NCI-H2107 (cell line): ENCODE data around the gene LAPTM5.
"Not testable (repeated sequence)": the region's sequence is repeated elsewhere in the genome, so short reads cannot be mapped to it uniquely, and the experiment has no call there.

ENCODE experiments used
- DNase-seq: peaks from one replicate; lab custom pipeline; 2025; lab: John Stamatoyannopoulos, UW

LAPTM5 gene

DNA sequence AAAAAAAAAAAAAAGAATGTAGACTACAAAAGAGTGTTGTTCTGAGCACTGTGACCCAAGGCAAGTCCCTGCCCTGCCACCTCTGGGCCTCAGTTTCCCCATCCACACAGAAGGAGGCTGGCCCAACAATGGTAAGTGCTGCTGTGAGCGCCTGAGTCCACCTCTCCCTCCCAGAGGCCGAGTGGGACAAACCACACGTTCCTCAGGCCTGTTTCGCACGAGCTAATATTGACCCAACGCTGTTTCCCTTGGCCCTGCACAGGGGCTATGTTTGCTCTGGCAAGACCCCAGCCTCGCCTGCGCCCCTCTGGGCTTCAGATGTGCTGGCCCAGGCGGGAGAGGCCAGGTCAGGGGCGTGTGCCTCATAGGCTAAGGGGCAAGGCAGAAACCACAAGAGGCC is 12.6 kb upstream of the LAPTM5 start:
- no peak for DNase-seq

DNA sequence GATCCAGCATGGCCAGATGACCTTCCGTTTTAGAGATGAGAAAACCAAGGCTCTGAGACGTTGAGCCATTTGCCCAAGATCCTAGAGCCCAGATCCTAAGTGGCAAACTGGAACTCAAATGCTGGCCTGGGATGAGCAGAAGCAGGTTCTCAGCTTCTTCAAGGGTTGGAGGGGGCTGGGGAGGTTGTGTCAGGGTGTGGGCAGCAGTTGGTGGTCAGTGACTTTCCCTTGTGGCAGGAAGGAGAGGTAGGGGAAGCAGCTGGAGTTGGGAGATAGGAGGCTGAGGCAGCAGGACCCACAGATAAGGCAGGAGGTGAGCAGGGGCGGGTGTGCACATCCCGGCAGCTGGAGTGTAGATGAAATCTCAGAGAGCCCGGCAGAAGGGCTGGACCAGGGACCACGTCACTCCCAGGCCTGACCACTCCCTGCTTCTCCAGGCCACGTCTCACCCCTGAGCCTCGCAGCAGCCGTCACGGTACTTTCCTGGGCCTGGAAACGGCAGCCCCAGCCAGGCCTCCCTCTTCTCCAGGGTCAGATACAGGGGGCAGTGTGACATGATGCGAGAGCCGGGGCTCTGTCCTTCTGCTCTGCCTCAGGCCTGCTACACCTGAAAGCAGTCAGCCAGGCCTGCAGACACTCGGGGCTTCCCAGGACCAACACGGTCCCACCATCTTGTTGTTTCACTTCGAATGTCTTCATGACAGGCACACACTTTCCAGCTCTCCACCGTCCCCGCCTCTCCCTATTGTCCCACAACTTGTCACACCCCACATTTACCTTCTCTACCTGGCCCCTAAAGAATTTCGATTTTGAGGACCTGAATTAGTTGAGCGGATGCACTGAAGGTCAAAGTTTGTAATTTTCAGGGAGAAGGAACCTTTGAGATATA is 11.5 kb upstream of the LAPTM5 start:
- DNase-seq = no peak

DNA sequence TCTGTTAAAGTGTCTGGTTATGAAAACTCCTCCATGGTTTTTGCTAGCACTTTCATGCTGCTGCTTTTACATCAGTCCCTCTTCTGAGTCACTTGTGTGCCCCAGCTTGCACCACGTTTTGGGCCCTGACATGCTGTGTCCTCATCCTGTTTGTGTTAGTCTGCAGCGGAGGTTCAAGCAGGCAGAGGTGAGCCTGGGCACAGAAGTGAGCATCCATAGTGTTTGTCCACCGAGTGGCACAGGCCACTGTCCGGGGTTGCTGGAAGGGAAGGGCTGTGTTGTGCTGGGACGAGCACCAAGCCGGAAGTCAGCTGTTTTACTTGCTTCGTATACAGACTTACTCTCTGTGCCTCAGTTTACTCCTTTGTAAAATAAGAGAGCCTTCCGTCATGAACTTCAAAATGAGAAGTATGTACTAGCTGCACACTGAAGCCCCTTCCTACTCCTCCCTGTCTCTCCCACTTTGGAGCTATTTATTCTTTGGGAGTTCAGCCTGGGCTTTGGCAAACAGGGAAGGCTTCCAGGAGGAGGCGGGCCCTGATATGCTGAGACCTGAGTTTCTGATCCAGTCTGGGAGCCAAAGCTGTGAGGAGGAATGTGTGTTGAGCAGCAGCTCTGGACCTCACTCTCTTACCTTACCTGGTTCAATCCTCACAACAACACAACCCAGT is 10.7 kb upstream of the LAPTM5 start:
- no peak for DNase-seq

DNA sequence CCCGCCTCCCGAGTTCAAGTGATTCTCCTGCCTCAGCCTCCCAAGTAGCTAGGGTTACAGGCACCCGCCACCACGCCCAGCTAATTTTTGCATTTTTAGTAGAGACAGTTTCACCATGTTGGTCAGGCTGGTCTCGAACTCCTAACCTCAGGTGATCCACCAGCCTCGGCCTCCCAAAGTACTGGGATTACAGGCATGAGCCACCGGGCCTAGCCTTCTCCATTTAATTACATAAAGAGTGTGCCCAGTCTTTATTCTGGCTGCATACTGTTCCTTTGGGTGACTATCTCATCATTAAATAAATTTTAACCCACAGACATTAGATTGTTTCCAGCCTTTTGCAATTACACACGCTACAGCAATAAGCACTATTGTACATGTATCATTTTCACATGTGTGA is 9.4 kb upstream of the LAPTM5 start:
- not testable (repeated sequence) for DNase-seq

DNA sequence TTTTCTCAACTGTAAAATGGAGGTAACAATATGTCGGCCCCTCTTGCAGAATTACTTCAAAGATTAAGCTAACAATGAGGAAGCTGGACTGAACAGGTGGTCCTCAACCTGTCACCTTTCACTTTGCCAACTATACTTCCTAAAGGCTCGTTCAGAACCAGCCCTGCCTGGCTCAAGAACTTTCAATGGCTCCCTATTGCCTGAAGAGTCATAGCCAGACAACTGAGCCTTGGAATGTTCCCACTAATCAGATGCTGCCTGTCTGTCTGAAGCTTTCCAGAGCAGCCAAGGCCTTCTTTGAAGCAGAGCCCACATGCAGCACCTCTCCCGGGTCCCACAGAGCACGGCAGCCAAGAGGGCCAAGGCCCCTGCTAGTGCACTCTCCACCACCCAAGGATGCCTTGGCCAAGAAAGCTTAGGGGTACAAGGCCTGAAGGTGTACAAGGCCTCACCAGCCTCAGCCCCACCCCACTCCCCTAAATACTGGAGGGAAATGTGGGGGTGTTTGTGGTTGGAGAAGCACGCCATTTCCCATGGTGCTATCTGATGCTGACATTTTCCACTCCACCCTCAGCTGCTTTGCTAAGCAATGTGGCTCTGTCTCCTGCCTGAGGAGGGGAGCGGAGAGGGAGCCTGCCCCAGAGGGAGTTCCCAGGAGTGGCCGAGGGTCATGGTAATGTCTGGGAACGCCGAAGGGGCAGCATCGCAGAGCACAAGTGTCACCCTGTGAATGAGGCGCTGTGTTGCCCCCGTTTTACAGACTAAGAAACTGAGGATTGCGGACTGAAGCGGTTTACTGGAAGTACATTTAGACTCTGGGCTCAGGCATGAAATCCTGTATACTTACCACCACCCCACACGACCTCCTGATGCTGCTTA is 8.2 kb upstream of the LAPTM5 start:
- DNase-seq = no peak

DNA sequence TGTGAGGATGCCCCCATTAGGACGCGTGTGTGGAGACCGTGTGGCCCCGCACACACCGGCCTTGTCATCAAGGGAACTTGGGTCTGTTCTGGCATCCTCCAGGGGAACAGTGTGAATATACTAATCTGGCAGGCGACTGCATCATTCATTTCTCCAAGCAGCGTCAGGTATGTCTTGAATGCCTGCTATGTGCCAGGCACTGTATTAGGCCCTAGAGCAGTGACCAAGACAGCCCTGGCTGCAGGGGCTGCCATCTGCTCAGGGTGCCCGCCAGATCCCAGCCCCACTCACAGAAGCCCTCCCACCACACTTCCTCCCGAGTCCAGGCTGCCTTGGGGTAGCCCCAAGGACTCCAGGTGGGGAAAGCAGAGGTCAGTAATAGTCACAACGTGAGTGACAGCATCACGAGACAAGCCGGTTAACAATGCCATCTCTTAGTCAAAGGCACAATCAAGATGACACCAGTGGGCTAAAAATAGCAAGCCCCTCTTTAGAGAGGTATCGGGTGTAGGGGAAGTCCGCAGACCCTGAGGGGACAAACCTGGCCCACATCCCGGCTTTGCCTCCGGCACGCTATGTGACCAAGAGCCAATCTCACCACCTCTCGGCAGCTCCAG is 7.5 kb upstream of the LAPTM5 start:
- no peak for DNase-seq

DNA sequence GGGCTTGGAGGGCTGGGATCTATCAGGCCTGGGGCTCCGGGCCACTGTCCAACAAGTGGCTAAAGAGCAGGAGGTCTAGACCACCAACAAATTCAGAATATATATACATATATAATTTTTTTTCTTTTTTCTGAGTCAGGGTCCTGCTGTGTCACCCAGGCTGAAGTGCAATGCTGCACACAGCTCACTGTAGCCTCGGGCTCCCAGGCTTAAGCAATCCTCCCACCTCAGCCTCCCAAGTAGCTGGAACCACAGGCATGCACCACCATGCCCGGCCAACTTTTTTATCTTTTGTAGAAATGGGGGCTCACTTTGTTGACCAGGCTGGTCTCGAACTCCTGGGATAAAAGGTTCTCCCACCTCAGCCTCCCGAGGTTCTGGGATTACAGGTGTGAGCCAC is 6.8 kb upstream of the LAPTM5 start:
- DNase-seq = no peak

DNA sequence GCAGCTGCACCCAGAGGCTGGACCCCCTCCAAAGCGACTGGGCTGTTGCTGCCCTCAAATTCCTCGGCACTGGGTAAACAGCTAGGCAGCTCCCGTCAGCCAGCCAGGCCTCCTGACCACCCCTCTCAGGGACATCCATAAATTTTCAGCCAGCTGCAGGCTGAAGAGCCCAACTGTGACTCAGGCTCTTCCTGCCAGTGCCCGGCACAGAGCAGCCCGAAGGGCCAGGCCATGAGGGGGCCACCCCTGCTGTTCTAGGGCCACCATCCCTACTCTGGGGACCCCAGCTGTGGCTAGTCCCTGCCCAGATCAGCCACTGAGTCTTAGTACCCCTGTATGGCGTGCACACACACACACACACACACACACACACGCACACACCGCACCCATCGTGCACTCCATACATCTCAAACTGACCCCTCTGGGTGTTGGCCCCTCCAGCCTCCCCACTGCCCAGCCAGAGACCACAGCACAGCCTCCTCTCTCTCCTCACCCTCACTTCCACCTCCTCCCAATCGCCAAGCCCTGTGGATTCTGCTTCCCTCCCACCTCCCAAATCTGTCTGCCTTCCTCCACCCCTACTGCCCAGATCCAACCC is 6.2 kb upstream of the LAPTM5 start:
- no peak for DNase-seq

DNA sequence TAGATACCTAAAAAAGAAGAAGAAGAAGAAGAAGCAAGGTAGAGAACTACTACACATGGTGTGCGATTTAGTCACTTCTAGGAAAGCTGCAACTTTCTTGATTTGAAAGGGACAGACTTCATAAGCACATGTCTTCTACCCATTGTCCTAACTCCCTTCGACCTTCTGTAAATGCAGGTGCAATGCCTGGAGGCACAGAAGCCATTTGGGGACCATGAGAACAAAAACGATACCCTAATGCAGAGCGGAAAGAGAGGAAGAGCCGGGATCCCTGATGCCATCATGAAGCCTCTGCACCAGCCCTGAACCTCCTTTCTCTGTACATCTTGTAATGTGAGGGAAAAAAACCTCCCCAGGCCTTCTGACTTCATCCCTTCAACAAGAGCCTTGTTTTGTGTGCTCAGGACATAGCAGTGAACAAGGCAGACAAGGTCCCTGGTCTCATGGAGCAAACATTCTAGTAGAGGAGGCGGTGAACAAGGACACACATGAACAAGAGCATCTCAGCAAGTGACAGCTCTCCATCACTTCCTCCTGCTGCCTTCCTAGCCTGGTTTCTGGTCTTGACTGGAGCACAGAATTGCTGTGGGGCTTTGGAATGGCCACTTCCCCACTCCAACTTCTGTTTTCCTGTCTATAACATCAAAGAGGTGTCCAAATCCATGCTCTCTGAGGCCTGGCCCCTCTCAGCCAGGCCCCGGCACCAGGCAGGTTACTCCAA is 5.5 kb upstream of the LAPTM5 start:
- no peak for DNase-seq

DNA sequence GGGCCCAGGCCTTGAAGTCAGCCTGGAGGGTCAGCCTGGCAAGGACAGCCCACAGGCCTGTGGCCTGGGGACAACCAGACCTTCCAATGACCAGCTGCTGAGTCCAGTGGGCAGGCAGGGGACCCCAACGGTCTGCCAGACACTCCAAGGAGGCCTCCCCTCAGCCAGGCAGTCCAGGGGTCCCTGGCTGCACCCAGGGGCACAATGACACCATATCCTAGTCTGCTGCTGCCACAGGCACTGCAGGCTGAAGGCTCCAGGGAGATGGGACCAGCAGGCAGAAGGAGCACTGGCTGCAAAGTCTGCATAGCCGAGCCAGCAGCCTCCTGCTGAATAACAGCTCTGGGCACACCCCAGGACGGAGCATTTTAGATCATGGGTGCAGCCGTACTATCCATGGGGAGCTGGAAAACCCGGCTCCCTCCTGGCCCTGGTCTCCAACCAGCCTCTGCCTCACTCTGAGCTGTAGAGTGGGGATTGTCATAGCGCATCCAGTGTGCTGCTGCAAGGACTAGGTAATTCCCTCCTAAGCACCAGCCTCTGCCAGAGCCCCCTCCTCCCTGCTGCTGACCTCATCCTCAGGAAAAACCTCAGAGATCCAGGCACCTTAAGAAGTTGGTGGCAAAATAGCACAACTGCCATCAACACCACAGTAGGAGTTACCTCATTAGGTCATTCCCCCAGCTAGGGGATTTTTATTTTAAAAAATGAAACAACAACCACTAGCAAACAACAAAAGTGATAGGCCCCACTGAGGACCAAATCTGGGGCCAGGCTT is 4.8 kb upstream of the LAPTM5 start:
- no peak for DNase-seq

DNA sequence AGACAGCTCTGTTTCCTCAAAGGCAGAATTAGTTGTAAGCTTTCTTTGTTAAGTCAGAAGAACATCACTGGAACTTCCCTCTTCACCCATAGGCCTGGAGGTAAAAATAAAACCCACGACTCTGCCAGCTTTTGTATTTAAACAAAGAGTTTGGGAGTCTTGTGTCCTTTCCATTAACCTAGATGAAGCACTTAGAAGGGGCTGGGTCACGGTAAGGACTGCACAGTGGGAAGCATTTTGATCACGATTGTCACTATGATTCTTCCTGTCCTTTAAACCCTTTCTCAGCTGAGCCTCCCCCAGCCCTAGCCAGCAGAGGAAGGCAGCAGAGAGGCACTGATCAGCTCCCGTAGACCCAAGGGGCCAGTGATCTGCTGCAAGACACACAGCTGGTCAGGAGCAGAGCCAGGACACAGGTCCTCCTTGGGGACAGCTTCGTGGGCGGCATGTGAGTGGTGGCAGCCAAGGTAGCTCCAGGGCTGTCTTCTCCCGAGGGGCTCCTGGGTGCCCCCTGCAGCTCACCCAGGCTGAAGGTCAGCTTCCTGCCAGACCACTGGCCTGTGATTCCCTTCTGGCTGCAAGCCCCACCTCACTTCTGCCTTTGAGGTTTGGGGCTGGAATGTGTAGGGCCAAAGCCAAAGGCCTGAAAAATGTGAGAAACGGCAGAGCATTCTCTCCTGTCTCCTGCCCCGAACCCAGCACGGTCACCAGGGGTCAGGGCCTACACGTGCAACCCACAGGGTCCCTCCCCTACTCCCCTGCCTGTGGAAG is 4.0 kb upstream of the LAPTM5 start:
- DNase-seq = no peak

DNA sequence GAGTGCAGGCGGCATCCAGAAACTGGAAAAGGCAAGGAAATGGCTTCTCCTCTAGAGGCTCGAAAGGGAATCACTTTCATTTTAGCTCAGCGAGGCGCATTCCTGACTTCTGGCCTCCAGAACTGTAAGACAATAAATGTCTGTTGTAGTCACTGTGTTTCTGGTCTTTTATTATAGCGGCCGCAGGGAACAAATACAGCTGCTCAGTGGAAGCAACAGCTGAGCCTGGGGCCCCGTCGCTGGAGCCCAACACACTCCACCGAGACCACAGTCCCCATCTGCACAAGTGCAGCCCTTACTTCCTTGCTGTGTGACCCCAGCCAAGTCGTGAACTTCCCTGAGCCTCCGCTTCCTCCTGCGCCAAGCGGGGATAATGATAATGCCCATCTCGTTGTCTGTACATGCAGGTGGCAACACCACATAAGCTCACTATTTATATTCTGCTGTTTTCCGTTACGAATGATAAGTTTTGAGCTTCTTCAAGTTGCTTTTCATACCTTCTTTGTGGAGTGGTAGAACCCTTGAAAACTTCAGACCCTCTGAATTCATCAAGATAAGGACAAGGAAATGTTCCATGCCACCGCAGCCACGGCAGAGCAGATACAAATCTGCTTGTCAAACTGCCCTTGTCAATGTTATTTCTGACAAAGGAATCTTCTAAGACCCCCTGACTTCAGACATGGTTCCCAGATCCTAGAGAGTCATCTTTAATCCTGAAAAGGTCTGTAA is 3.2 kb upstream of the LAPTM5 start:
- no peak for DNase-seq

DNA sequence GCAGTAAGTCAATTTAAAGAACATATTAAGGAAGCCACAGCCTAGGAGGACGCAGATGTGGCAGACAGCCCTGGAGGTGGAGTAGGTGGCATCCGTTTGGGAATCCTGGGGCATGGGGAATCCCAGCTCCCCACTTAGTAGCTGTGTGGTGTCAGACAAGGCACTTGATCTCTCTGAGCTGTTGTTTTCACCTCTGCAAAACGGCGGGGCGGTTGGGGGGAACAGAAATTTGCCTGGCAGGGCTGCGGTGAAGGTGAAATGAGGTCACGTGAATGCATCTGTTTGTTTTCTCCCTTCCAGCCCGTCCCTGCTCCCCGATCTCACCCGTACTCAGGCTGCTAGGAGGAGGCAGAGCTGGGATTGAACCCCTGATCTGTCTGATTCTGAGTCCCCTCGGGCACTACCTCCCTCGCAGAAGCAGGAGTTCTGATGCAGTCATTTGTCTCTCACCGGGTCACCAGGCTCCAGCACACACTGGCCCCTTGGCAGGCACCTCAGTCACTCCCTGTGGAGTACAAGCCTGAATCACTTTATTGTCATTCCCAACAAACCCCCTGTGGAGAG is 2.2 kb upstream of the LAPTM5 start:
- no peak for DNase-seq

DNA sequence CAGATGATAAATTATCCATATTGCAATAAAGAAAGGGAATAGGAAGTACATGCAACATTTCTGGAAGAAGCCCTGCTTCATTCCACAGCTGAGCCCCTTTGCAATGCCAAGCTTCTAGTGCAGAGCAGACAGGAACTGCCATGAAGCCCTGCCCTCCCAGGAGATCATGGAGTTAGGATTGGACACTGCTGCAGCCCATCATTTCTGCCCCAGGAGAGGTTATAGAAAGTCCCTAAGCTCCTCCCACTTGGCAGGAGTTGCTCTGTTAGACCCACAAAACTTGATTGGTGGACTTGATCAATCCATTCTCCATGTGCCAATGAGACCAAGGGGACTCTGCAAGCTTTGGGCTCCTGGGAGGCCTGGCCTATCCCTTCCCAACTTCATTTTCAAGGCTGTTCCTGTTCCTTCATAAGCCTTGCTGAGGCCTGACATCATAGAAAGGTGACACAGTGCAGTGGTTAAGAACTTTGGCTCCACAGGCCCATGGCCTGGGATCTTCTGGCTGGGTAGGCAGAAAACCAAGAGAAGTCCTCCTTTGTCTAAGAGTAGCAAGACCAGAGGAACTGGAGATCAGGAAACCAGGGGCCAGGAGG is 1.3 kb upstream of the LAPTM5 start:
- no peak for DNase-seq

DNA sequence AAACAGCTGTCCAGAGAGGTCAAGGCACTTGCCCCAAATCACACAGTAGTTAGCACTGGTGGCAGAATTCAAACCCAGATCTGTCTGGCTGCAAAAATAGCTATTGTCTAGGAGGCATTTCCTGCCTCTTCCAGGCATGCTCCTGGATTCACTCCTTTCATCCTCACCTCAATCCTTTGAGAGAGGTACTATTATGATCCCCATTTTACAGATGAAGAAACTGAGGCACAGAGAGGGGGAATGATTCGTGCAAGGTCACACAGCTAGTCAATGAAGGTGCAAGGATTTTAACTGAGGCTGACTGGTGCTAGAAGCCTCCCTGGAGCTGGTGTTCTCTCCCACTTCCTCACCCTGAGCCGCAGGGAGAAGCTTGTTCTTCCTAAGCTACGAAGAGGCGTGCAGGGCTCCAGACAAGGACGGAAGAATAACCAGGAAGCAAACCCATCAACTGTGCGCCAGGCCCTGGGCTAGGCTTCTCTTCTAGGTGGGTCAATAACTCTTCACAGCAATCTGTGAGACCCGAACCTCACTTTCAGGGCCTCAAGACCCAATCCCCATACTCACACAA is 631 bp upstream of the LAPTM5 start:
- DNase-seq = no peak

DNA sequence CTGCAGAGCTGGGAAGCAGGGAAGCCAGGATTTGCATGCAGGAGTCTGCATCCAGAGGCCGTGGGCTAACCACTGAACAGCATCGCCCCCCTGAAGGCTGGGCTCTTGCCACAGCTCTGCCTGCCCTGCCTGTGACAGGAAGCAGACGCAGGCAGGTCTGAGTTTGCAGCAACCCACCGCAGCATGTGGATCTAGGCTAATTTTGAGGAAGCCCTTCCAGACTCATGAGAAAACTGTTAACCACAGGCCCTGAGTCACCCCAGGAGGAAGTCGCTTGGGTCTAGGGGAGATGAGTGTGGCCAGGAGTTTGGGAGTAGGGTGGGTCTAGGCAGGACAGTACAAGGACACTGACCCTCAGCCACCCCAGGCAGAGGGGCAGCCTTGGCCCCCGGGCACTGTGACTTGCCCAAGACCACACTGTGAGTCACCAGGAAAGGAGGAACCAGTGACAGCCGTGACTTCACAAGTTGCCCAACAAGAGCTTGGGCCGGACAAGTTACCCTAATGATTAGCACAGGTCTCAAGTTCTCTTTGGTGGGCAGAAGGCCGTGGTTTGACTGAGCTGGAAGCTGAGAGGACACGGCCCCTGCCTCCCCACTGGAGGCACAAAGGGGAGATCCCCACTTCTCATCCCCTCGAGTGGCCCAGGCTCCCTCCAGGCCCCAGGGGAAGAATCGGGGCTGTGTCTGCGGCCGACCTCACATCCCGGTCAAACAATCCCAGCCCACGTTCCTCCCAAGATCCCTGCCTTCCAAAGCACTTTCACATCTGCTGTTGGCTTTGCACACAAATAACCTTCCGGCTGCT is 826 bp downstream of the LAPTM5 start:
- no peak for DNase-seq

DNA sequence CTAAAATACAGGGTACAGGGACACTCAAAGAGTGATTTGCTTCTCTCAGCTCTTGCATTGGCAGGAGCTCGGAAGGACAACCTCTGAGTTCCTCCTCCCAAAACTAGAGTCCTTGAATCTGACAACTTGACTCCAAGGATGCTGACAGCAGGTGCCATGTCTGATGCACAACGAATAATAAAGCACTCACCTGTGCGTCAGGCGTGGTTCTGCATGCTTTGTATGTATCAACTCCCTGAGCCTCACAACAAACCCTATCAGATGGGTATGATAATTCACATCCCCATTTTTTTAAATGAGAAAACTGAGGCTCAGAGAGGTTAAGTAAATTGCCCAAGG is 1.4 kb downstream of the LAPTM5 start:
- DNase-seq = no peak
